Inflammatory macrophage treated with lipopolysaccharide for 1 hour (primary cell): ENCODE data around the gene ZNF607.
"Not testable (repeated sequence)": the region's sequence is repeated elsewhere in the genome, so short reads cannot be mapped to it uniquely, and the experiment has no call there.

Source experiments
- DNase-seq, 2 donors: peaks; one replicate each; pipeline ENCODE4 v3.0.0-alpha.2; 2020 to 2022

ZNF607 gene

GRCh38 chr19:37719111-37719926 lies at the start of gene ZNF607:
TSS of gene ZNF607 (minus strand) at chr19:37719761. CDS start at chr19:37711618, 8,143 bp downstream.
- peak; percentile 77 to 85 for DNase-seq

GRCh38 chr19:37763488-37763887 lies 43.9 kb upstream of the ZNF607 start:
- DNase-seq: no peak

DNA sequence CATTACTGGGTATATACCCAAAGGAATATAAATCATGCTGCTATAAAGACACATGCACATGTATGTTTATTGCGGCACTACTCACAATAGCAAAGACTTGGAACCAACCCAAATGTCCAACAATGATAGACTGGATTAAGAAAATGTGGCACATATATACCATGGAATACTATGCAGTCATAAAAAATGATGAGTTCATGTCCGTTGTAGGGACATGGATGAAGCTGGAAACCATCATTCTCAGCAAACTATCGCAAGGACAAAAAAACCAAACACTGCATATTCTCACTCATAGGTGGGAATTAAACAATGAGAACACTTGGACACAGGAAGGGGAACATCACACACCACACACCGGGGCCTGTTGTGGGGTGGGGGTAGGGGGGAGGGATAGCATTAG lies 38.1 kb upstream of the ZNF607 start:
- DNase-seq: not testable (repeated sequence)

GRCh38 chr19:37738371-37738770 lies 18.8 kb upstream of the ZNF607 start:
- DNase-seq: no peak

- no peak for DNase-seq
Observed at GRCh38 chr19:37725181-37725580, 5.6 kb upstream of the ZNF607 start.

DNA sequence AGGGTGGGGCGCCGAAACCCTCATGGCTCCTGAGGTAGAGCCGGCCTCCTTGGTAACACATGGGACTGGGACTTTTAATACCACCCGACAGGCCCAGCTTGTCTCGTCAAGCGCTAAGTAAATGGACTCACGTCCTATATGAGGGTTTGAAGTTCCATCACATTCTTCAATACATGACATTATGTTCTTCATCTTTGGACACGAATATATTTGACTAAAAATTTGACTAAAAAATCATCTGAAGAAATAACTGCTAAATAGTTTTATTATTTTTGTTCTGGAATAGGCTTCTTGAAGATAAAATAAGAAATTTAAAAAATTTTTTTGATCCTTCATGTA lies 335 bp upstream of the ZNF607 start:
- DNase-seq: no peak

- no peak for DNase-seq
Observed at GRCh38 chr19:37718304-37718703, 1.3 kb downstream of the ZNF607 start.

GRCh38 chr19:37716140-37716539 lies 3.4 kb downstream of the ZNF607 start:
- no peak for DNase-seq

DNA sequence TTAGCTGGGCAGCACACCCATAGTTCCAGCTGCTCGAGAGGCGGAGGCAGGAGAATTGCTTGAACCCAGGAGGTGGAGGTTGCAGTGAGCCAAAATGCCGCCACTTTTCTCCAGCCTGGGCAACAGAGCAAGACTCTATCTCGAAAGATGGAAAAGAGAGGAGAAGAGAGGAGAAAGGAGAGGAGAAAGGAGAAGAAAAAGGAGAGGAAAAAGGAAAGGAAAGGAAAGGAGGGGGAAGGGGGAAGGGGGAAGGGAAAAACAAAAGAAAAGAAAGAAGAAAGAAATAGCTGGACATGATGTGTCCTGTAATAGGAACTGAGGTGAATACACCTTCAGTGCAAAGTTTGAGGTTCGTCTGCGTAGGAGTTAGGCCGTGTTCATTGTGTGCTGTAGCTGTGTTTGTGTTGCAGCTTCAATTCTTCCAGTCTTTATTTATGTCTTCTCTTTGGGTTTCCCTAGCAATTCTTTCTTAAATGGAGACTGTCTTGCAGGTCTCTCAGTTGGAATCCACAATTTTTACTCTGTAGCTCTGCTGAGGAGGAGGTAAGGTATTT lies 13.4 kb downstream of the ZNF607 start:
- no peak for DNase-seq

- no peak for DNase-seq
Observed at GRCh38 chr19:37699057-37699456, 20.5 kb downstream of the ZNF607 start.

GRCh38 chr19:37698216-37698615 lies 21.3 kb downstream of the ZNF607 start:
- DNase-seq: no peak

DNA sequence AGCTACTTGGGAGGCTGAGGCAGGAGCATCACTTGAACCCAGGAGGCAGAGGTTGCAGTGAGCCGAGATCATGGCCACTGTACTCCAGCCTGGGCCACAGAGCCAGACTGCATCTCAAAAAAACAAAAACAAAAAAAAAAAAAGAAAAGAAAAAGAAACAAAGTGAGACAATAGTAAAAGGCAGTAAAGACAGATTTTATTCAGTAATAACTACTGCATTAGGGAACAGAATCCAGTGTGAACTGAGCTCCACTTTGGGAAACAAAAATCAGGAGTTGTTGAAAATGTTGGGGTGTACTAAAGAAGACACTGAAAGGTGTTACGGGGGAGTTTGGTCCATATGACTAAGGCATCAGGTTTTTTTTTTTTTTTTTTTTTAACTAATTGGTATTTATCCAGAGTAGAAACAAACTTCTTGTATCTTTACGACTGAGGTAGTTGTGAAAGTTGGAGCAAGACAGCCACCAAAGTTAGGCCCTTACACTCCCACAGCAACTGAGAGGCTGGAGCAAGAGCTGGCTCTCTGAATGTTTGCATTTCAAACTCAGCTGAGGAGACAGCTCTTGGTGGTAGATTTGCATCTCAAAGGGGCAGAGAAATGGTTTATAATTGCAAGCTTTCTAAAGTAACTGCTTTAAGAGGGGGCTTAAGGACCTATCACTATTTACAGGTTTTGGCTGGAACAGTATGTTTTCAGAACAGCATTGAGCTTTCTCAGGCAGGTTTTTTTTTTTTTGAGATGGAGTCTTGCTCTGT lies 24.2 kb downstream of the ZNF607 start:
- DNase-seq: no peak

DNA sequence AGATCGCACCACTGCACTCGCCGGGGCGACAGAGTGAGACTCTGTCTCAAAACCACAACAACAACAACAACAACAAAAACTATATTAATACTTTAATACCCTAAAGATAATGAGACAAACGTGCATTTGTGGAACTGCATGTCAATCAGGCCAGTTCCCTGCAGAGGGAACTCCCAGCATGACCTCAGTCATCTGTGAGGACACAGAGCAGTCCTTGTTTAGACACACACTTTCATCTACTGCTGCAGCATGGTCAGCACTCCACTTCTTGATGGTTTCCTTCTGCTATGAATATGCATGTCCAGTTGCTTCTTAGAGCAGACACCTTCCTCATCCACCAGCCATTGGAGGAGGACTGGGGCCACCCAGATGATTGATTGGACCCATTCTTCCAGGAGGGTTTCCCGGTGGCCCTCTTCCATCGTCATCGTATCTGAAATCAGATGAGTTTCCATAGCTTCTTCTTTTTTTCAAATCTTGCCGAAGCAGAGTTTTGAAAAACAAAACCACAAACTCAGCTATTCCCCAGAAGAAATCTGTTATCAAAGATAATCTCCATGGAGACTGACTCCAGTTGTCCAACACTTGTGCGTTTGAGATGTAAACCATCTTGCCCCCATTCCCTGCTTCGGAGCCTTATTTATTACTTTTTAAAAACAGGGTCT lies 26.5 kb downstream of the ZNF607 start:
- DNase-seq: no peak

- DNase-seq: peak; percentile 18 to 72
Observed at GRCh38 chr19:37691881-37692504, 27.6 kb downstream of the ZNF607 start.

DNA sequence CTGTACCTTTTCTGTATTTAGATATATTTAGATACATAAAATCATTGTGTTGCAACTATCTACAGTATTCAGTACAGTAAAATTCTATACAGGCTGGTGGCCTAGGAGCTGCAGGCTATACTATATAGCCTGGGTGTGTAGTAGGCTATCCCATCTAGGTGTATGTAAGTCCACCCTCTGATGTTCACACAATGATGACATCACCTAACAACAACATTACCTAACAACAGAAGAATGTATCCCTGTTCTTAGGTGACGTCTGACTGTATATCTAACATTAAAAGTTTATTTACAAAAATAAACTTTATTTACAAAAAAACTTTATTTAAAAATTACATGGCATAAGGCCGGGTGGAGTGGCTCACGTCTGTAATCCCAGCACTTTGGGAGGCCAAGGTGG lies 36.0 kb downstream of the ZNF607 start:
- DNase-seq: no peak

DNA sequence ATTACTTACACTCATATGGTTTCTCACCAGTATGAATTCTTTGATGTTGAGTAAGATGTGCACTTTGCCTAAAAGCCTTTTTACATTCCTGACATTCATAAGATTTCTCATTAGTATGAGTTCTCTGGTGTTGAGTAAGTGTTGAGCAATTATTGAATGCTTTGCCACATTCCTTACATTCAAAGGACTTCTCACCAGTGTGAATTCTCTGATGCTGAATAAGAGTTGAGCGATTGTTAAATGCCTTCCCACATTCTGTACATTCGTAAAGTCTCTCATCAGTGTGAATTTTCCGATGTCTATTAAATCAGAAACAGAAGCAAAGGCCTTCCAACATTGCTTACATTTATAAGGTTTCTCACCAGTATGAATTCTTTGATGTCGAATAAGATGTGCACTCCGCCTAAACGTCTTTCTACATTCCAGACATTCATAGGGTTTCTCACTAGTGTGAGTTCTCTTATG lies 50.1 kb downstream of the ZNF607 start:
- no peak for DNase-seq

- DNase-seq: not testable (repeated sequence)
Observed at GRCh38 chr19:37657157-37657556, 62.4 kb downstream of the ZNF607 start.

DNA sequence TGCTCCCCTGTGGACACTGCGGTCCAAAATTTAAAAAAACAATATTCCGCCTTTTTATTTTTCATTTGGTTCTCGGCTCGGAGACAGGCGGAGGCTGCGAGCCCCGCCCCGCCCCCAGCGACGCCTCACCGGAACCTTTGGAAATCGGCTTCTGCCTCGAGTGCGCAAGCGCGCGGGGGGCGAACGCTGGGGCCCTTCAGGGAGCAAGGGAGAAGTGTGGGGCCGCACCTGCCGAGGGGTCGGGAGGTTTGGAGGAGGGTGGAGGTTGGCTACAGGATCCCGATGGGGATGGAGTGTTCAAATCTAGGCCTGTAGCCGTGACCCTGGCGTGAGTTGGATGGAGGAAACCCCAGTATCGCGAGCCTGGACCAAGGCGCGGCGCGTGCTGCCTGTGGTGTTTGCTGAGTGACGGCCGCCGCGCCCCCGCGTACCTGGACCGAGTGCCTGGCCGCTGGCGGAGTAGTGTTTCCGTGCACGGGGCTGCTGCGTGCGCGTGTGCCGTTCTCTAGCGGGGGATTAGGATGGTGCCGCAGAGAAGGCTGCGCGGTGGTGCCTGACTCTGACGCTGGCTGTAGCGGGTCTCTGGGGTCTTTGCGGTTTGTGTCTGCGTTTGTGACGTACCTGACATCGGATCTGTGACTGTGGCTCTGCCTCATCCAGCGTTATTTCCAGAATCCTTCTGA lies 63.7 kb downstream of the ZNF607 start:
- peak; percentile 72 to 76 for DNase-seq

- DNase-seq: peak; percentile 59 to 70
Observed at GRCh38 chr19:37655301-37655688, 64.3 kb downstream of the ZNF607 start, which contains the start of gene ZFP30. TSS of gene ZFP30 (minus strand) at chr19:37655465. CDS start at chr19:37647822, 7,643 bp downstream.

GRCh38 chr19:37654629-37655300 lies 64.8 kb downstream of the ZNF607 start:
- peak; percentile 18 to 29 for DNase-seq

- no peak for DNase-seq
Observed at GRCh38 chr19:37654118-37654517, 65.4 kb downstream of the ZNF607 start.
